ENCODE results near the gene CENPX.
A peak's percentile ranks its signal among the peaks of the same experiment; 100 is the strongest.

The CENPX gene

GRCh38 chr17:82031303-82031884 is 8.7 kb upstream of the CENPX start, which contains the start of gene RAC3:
RAC3 (plus strand) TSS chr17:82031678; CDS start chr17:82031762, 84 bp downstream.
- Histone ChIP-seq H3K4me1 (ENCODE audit: control insufficient read depth, low read length) (peaks cover 23% of the 10 kb centered on the region), H3K27me3 (ENCODE audit: control insufficient read depth, low read length) (no peaks in the 10 kb centered on the region), H3K4me2 (ENCODE audit: low read length) (peak within 1 kb of the TSS; percentile 93), H3F3A (ENCODE audit: control insufficient read depth, insufficient read depth) (peaks cover 9% of the 10 kb centered on the region), H3K36me3 (ENCODE audit: control insufficient read depth, low read length) (peaks cover 17% of the 10 kb centered on the region), H3K9me2 (replicated peaks; ENCODE audit: control insufficient read depth, low read length) (no peaks in the 10 kb centered on the region), H3K27ac (ENCODE audit: low read depth, low read length) (no peak within 1 kb of the TSS), H3K79me2 (ENCODE audit: control insufficient read depth, low read length) (peaks cover 5% of the 10 kb centered on the region), H3K9me3 (ENCODE audit: control insufficient read depth, insufficient read depth, low read length) (no peaks in the 10 kb centered on the region), H4K20me1 (ENCODE audit: control insufficient read depth, insufficient read depth, low read depth, low read length) (no peaks in the 10 kb centered on the region), H3K4me3 (ENCODE audit: low read length) (peak within 1 kb of the TSS; percentile 78)
- TF ChIP-seq CTCF (IDR thresholded peaks at IDR 0.05; ENCODE audit: low read depth, low read length, poor library complexity, severe bottlenecking): no peak
- no peak for TF ChIP-seq EZH2phosphoT487 (IDR thresholded peaks at IDR 0.05; ENCODE audit: borderline replicate concordance, low read length)

- H3K4me1 ChIP-seq (ENCODE audit: control insufficient read depth, low read length): peaks cover 17% of the 10 kb centered on the region
- H3F3A ChIP-seq (ENCODE audit: control insufficient read depth, insufficient read depth): peaks cover 8% of the 10 kb centered on the region
- peak overlapping the region; percentile 93 for H3K4me2 ChIP-seq (ENCODE audit: low read length)
- H3K36me3 ChIP-seq (ENCODE audit: control insufficient read depth, low read length): peaks cover 10% of the 10 kb centered on the region
- H3K79me2 ChIP-seq (ENCODE audit: control insufficient read depth, low read length): no peaks in the 10 kb centered on the region
- TF ChIP-seq EZH2phosphoT487 (IDR thresholded peaks at IDR 0.05; ENCODE audit: borderline replicate concordance, low read length) (no peak), CTCF (IDR thresholded peaks at IDR 0.05; ENCODE audit: low read depth, low read length, poor library complexity, severe bottlenecking) (peak; percentile 68)
- H3K9me3 ChIP-seq (ENCODE audit: control insufficient read depth, insufficient read depth, low read length): no peaks in the 10 kb centered on the region
- H4K20me1 ChIP-seq (ENCODE audit: control insufficient read depth, insufficient read depth, low read depth, low read length): no peaks in the 10 kb centered on the region
- H3K27me3 ChIP-seq (ENCODE audit: control insufficient read depth, low read length): no peaks in the 10 kb centered on the region
- H3K4me3 ChIP-seq (ENCODE audit: low read length): peak overlapping the region; percentile 78
- no peak overlapping the region for H3K27ac ChIP-seq (ENCODE audit: low read depth, low read length)
- no peaks in the 10 kb centered on the region for H3K9me2 ChIP-seq (replicated peaks; ENCODE audit: control insufficient read depth, low read length)
Observed at GRCh38 chr17:82030470-82031302, 8.0 kb upstream of the CENPX start.

- H3K36me3 ChIP-seq (ENCODE audit: control insufficient read depth, low read length): peaks cover 4% of the 10 kb centered on the region; the same call in 1 of the 2 replicates
- H3F3A ChIP-seq (ENCODE audit: control insufficient read depth, insufficient read depth): peaks cover 2% of the 10 kb centered on the region
- H3K9me3 ChIP-seq (ENCODE audit: control insufficient read depth, insufficient read depth, low read length): no peaks in the 10 kb centered on the region
- H3K4me3 ChIP-seq (ENCODE audit: low read length): peak overlapping the region; percentile 78
- no peaks in the 10 kb centered on the region for H3K27me3 ChIP-seq (ENCODE audit: control insufficient read depth, low read length)
- H3K27ac ChIP-seq (ENCODE audit: low read depth, low read length): no peak overlapping the region
- no peaks in the 10 kb centered on the region for H4K20me1 ChIP-seq (ENCODE audit: control insufficient read depth, insufficient read depth, low read depth, low read length)
- H3K4me1 ChIP-seq (ENCODE audit: control insufficient read depth, low read length): peaks cover 17% of the 10 kb centered on the region
- TF ChIP-seq CTCF (IDR thresholded peaks at IDR 0.05; ENCODE audit: low read depth, low read length, poor library complexity, severe bottlenecking) (no peak), EZH2phosphoT487 (IDR thresholded peaks at IDR 0.05; ENCODE audit: borderline replicate concordance, low read length) (no peak)
- no peaks in the 10 kb centered on the region for H3K79me2 ChIP-seq (ENCODE audit: control insufficient read depth, low read length)
- H3K9me2 ChIP-seq (replicated peaks; ENCODE audit: control insufficient read depth, low read length): no peaks in the 10 kb centered on the region
- peak overlapping the region; percentile 93 for H3K4me2 ChIP-seq (ENCODE audit: low read length)
Observed at GRCh38 chr17:82029990-82030469, 7.4 kb upstream of the CENPX start.

Data from DOHH2 (cell line).